22Rv1 (cell line): Measurements from ENCODE around the gene HCAR1.
"Not testable (repeated sequence)": the region's sequence is repeated elsewhere in the genome, so short reads cannot be mapped to it uniquely, and the experiment has no call there.

Experiments
- CTCF ChIP-seq: fragments of 450-650 bp; IDR thresholded peaks from 2 replicates; pipeline ENCODE4 v1.5.1; 2017; ENCODE audit warnings: mild to moderate bottlenecking
- ZFX ChIP-seq: fragments of 450-650 bp; IDR thresholded peaks from 2 replicates; pipeline ENCODE4 v1.6.1; 2017; ENCODE audit warnings: antibody characterized with exemption, borderline replicate concordance

- not testable (repeated sequence) for TF ChIP-seq CTCF, ZFX
Measured at GRCh38 chr12:122715211-122715610, 15.4 kb downstream of the HCAR1 start.
